NCI-H82 treated with DMSO at 0.1 percent for 48 hours (cell line): Measurements from ENCODE around the gene VEGFD.
"Not testable (repeated sequence)": the region's sequence is repeated elsewhere in the genome, so short reads cannot be mapped to it uniquely, and the experiment has no call there.

Source experiments
- DNase-seq: peaks from one replicate; lab custom pipeline; 2025; ENCODE audit not compliant: unreplicated experiment; lab: John Stamatoyannopoulos, UW

VEGFD gene

GRCh38 chrX:15310117-15310516, 74.1 kb downstream of the VEGFD start:
- no peak for DNase-seq

- not testable (repeated sequence) for DNase-seq
Observed at GRCh38 chrX:15305899-15306298, 78.3 kb downstream of the VEGFD start.

- no peak for DNase-seq
Observed at GRCh38 chrX:15301924-15302323, 82.3 kb downstream of the VEGFD start.

GRCh38 chrX:15299941-15300851, 84.0 kb downstream of the VEGFD start:
- DNase-seq, result no peak

GRCh38 chrX:15298780-15299179, 85.4 kb downstream of the VEGFD start:
- no peak for DNase-seq

GRCh38 chrX:15298201-15298600, 86.0 kb downstream of the VEGFD start:
- no peak for DNase-seq
